ENCODE measurements around the gene PAPOLA.

DNA sequence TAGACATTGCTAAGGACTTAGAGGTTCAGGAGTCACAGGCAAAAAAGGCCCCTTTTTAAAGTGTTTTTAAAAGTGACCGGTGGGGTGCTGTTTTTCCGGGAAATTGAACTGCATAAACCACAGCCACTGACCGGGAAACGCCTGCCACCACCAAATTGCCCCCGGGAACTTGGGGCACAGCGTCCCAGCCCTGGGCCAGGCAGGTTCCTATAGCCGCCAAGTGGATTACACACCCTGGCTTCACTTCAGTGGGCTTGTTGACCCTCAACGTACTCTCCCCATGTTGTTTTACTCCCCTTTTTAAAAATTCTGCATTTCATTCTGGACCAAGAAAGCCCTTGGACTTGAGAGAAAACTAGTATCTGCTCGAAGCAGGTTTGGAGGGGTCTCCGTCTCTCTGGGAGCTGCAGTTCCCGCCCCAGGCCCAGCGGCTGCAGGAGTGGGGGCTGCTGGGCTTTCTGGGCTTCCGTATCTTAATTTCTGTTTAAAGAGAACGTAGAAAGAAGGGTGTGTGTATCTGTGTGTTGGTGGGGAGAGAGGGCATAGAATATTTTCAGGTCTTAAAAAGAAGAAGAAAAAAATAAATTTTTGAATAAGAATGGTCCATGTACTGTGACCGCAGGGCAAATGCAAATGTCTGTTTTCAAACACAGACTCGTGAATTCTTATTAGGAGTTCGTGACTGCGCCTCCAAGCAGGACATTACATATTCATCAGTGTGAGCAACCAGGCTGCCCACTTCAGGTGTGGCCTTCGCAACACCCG is 82.9 kb downstream of the PAPOLA start:
- TF ChIP-seq, protein P1, sequence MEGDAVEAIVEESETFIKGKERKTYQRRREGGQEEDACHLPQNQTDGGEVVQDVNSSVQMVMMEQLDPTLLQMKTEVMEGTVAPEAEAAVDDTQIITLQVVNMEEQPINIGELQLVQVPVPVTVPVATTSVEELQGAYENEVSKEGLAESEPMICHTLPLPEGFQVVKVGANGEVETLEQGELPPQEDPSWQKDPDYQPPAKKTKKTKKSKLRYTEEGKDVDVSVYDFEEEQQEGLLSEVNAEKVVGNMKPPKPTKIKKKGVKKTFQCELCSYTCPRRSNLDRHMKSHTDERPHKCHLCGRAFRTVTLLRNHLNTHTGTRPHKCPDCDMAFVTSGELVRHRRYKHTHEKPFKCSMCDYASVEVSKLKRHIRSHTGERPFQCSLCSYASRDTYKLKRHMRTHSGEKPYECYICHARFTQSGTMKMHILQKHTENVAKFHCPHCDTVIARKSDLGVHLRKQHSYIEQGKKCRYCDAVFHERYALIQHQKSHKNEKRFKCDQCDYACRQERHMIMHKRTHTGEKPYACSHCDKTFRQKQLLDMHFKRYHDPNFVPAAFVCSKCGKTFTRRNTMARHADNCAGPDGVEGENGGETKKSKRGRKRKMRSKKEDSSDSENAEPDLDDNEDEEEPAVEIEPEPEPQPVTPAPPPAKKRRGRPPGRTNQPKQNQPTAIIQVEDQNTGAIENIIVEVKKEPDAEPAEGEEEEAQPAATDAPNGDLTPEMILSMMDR (IDR thresholded peaks at IDR 0.05; ENCODE audit: insufficient read depth, low read length, poor library complexity, severe bottlenecking): no peak
- TF ChIP-seq EZH2phosphoT487 (conservative IDR thresholded peaks at IDR 0.05; ENCODE audit: low read length): no peak
